Measurements from ENCODE around the gene MBIP.

The MBIP gene

DNA sequence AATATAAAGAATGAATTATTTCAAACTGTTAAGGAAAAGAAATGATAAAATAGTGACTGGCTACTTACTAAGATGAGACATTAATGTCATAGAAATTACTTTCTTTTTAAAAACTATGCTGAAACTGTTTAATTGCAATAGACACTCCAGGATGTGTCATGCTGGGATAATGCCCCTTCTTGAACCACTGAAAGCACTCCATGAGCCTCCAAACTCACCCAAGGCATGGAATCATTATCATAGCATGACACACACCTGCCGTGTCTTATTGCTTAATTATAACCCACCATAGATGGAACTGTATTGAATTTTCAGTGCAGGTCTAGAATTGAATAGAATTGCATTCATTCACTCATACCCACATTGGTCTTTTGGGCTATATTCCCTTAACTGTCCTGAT lies 4.3 kb downstream of the MBIP start:
- ATAC-seq (ENCODE audit: low read depth) (no peak), DNase-seq (ENCODE audit: low spot score) (no peak)
- TF ChIP-seq, protein P1, sequence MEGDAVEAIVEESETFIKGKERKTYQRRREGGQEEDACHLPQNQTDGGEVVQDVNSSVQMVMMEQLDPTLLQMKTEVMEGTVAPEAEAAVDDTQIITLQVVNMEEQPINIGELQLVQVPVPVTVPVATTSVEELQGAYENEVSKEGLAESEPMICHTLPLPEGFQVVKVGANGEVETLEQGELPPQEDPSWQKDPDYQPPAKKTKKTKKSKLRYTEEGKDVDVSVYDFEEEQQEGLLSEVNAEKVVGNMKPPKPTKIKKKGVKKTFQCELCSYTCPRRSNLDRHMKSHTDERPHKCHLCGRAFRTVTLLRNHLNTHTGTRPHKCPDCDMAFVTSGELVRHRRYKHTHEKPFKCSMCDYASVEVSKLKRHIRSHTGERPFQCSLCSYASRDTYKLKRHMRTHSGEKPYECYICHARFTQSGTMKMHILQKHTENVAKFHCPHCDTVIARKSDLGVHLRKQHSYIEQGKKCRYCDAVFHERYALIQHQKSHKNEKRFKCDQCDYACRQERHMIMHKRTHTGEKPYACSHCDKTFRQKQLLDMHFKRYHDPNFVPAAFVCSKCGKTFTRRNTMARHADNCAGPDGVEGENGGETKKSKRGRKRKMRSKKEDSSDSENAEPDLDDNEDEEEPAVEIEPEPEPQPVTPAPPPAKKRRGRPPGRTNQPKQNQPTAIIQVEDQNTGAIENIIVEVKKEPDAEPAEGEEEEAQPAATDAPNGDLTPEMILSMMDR (IDR thresholded peaks at IDR 0.05; ENCODE audit: poor library complexity, severe bottlenecking), result no peak
- H3K27me3 ChIP-seq (ENCODE audit: insufficient read depth, poor library complexity, severe bottlenecking), result no peaks in the 10 kb centered on the region
- H3K36me3 ChIP-seq (ENCODE audit: low read depth), result peaks cover 50% of the 10 kb centered on the region
- no peak overlapping the region for H3K27ac ChIP-seq (ENCODE audit: poor library complexity, severe bottlenecking)
- peaks cover 30% of the 10 kb centered on the region for H3K4me1 ChIP-seq (ENCODE audit: insufficient read depth, poor library complexity, severe bottlenecking)
- no peak overlapping the region for H3K4me3 ChIP-seq (ENCODE audit: severe bottlenecking)
- no peaks in the 10 kb centered on the region for H3K9me3 ChIP-seq (ENCODE audit: severe bottlenecking)

DNA sequence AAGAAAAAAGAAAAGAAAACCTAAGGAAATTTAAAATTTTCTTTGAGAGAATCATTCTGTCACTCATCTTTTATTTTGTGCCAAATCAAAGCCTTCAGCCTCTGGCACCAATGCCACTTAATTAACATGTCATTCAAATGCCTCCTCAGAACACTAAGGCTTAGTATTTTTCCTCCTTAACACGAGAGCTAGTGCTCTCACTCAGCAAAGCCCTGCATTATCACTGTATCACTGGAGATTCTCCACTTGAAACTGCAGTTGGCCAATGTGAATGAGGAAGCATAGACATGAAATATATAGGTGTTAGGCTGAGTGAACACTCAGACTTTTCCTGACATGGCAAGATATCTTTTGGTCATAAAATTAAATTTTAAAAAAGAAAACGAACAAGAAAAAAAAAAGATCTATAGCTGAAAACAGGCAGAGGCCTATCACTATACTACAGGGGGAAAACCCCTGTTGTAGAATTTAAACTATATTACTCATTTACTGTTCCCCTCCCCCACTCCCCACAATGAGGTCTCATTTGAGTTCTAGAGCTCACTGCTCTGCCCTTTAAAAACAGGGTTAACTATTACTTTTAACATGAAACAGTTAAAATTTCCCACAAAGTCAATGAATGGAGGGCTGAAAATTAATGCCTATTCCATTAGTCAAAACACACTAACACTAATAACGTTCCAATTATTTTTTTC lies 5.1 kb downstream of the MBIP start:
- no peak for ATAC-seq (ENCODE audit: low read depth)
- Histone ChIP-seq H3K9me3 (ENCODE audit: severe bottlenecking) (no peaks in the 10 kb centered on the region), H3K36me3 (ENCODE audit: low read depth) (peaks cover 57% of the 10 kb centered on the region), H3K4me3 (ENCODE audit: severe bottlenecking) (no peak overlapping the region), H3K27me3 (ENCODE audit: insufficient read depth, poor library complexity, severe bottlenecking) (no peaks in the 10 kb centered on the region), H3K4me1 (ENCODE audit: insufficient read depth, poor library complexity, severe bottlenecking) (peaks cover 25% of the 10 kb centered on the region), H3K27ac (ENCODE audit: poor library complexity, severe bottlenecking) (no peak overlapping the region)
- TF ChIP-seq, protein P1 (IDR thresholded peaks at IDR 0.05; ENCODE audit: poor library complexity, severe bottlenecking), result no peak
- DNase-seq (ENCODE audit: low spot score), result no peak

DNA sequence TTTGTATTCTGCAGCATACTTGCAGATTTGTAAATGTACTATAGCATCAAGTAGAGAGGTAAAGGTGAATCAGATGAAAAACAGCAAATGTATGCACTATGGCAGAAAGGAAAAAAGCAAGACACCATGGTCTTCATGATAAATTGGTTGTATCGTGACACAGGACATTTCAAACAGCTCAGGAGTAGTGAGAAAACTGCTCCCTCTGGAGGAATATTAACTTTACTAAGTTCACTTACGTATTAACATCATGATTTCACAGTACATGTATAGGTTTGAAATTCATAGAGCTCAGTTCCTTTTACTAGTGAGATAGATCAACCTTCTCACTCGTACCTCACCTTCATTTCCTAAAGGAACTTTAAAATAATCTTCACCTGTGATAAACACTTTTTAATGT lies 6.5 kb downstream of the MBIP start:
- H3K4me3 ChIP-seq (ENCODE audit: severe bottlenecking), result no peak overlapping the region
- no peaks in the 10 kb centered on the region for H3K27me3 ChIP-seq (ENCODE audit: insufficient read depth, poor library complexity, severe bottlenecking)
- no peak overlapping the region for H3K27ac ChIP-seq (ENCODE audit: poor library complexity, severe bottlenecking)
- DNase-seq (ENCODE audit: low spot score) (no peak), ATAC-seq (ENCODE audit: low read depth) (no peak)
- H3K36me3 ChIP-seq (ENCODE audit: low read depth), result peaks cover 69% of the 10 kb centered on the region
- TF ChIP-seq, protein P1 (IDR thresholded peaks at IDR 0.05; ENCODE audit: poor library complexity, severe bottlenecking), result peak; percentile 20
- no peaks in the 10 kb centered on the region for H3K9me3 ChIP-seq (ENCODE audit: severe bottlenecking)
- peaks cover 23% of the 10 kb centered on the region for H3K4me1 ChIP-seq (ENCODE audit: insufficient read depth, poor library complexity, severe bottlenecking)

DNA sequence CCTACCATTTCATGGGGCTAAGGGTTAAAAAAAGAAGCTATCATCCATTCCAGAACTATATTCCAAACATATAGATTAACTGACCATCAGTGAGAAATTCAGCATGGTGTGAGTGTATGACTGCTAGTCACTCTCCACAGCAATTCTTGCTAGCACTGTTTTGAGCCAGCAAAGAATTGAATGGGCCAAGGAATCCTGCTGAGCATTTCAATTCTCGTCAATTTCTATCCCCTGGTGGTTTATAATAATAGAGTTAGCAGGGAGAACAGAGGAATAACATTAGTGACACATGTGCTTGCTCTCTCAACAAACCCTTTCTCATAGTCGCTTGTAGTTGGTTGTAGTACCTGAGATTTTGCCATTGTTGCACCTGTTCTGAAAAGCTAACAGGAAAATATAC lies 7.2 kb downstream of the MBIP start:
- Histone ChIP-seq H3K4me3 (ENCODE audit: severe bottlenecking) (no peak overlapping the region), H3K27me3 (ENCODE audit: insufficient read depth, poor library complexity, severe bottlenecking) (no peaks in the 10 kb centered on the region), H3K9me3 (ENCODE audit: severe bottlenecking) (no peaks in the 10 kb centered on the region), H3K27ac (ENCODE audit: poor library complexity, severe bottlenecking) (no peak overlapping the region), H3K36me3 (ENCODE audit: low read depth) (peaks cover 76% of the 10 kb centered on the region), H3K4me1 (ENCODE audit: insufficient read depth, poor library complexity, severe bottlenecking) (peaks cover 16% of the 10 kb centered on the region)
- TF ChIP-seq, protein P1 (IDR thresholded peaks at IDR 0.05; ENCODE audit: poor library complexity, severe bottlenecking), result no peak
- ATAC-seq (ENCODE audit: low read depth) (no peak), DNase-seq (ENCODE audit: low spot score) (no peak)

DNA sequence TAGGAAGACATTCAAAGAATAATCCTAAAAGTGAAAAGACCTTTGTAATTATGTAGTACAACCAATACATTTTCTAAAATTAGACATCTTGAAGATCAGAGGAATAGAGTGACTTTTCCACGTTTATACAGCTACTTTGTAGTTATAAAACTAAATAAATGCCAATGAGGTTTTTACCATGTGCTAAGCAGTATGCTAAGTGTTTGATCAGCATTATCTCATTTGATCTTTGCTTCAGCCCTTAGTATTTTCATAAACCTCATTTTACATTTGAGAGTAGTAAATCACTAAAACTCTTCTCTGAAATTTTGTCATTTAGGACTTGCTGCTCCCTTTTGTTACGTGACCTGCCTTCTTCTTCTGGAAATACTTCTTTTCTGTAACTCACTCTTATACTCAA lies 13.6 kb downstream of the MBIP start:
- Histone ChIP-seq H3K27ac (ENCODE audit: poor library complexity, severe bottlenecking) (no peak overlapping the region), H3K36me3 (ENCODE audit: low read depth) (peaks cover 67% of the 10 kb centered on the region), H3K27me3 (ENCODE audit: insufficient read depth, poor library complexity, severe bottlenecking) (no peaks in the 10 kb centered on the region), H3K4me1 (ENCODE audit: insufficient read depth, poor library complexity, severe bottlenecking) (no peaks in the 10 kb centered on the region), H3K4me3 (ENCODE audit: severe bottlenecking) (no peak overlapping the region), H3K9me3 (ENCODE audit: severe bottlenecking) (no peaks in the 10 kb centered on the region)
- no peak for ATAC-seq (ENCODE audit: low read depth)
- no peak for DNase-seq (ENCODE audit: low spot score)
- TF ChIP-seq, protein P1 (IDR thresholded peaks at IDR 0.05; ENCODE audit: poor library complexity, severe bottlenecking), result no peak
